H1 (cell line): ENCODE data around the gene JAG2. TPM values are rescaled to one million over a fixed set of nuclear protein-coding genes. Genes with fewer than 3 reads are reported as not detected.

Experiments used
- CHD7 ChIP-seq: fragments of 300-600 bp; sonication (generic); IDR thresholded peaks from 2 replicates; pipeline ENCODE4 v1.7.1; 2012; ENCODE audit warnings: low read length, moderate library complexity, mild to moderate bottlenecking, inconsistent platforms; ENCODE audit not compliant: insufficient replicate concordance
- CREB1 ChIP-seq: IDR thresholded peaks from 2 replicates; pipeline ENCODE4 v1.6.1; 2012; ENCODE audit warnings: inconsistent platforms
- SIN3A ChIP-seq, 2 experiments: IDR thresholded peaks in 1 of 2; conservative IDR thresholded peaks in 1 of 2; 2 replicates each; pipeline ENCODE4 v1.6.1; 2011 to 2012; ENCODE audit warnings: low read length in 2 of 2, improper control_type of control experiment in 1 of 2, low read depth in 1 of 2, mild to moderate bottlenecking in 1 of 2
- TAF1 ChIP-seq: IDR thresholded peaks from 2 replicates; pipeline ENCODE4 v1.6.1; 2011; ENCODE audit warnings: mild to moderate bottlenecking, low read depth, low read length
- polyA plus RNA-seq, 7 experiments: library from polyadenylated mRNA; depleted of rRNA in 3 of 7; stranded (reverse) in 5 of 7; unstranded in 2 of 7; fragments of >200 nt in 5 of 7; fragments of 200-250 nt in 2 of 7; gene quantifications; 1 replicate in 5 of 7; 2 replicates in 1 of 7; 4 replicates in 1 of 7; pipeline versions ENCODE4 v1.2.1 to v1.2.3, GENCODE V29; 2011 to 2013; ENCODE audit warnings: missing spikeins in 2 of 7, mixed read lengths in 2 of 7
- total RNA-seq: library from RNA; stranded (reverse); fragmentation: NEBNext Ultra II Directional; extraction: Animal tissue kit (Norgen Biotek cat#: 25700); gene quantifications from 2 replicates; pipeline ENCODE4 v1.2.1, GENCODE V29; 2021

The JAG2 gene
- total and polyA plus RNA-seq, 2 of the 8 experiments (the other 6 are each of a cell fraction or from before 2014, with no cell fraction given), result 2.8 to 6.2 TPM

DNA sequence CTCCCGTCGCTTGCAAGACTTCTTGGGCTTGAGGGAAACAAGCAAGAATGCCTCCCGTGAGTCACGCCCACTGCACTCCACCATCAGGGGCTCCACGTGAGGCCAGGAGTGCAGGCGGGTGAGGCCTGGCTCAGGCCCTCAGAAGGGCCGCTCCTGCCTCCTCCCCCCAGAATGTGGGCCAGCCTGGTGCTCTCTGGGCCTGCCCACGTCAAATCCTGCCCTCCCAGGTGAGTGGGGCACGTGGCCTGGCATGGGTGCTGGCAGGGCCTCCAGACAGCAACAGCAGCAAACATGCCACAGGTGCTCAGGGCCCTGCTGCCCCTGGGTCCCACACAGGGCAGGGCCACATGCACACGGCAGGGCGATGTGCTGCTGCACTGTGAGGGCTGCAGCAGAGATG is 49.2 kb upstream of the JAG2 start (continued):
- no peak for TF ChIP-seq CHD7
- TF ChIP-seq TAF1, result no peak
- no peak for TF ChIP-seq CREB1
- no peak for TF ChIP-seq SIN3A (conservative IDR thresholded peaks at IDR 0.05 in 1 of 2, IDR thresholded peaks at IDR 0.05 in 1 of 2; ENCODE audit: low read depth in 1 of 2, low read length in 2 of 2)
- TF ChIP-seq, all 59 proteins: peak for 0
